Measurements from ENCODE around the gene POC1B.
A peak's percentile ranks its signal among the peaks of the same experiment; 100 is the strongest.

POC1B gene

GRCh38 chr12:89538897-89539296, 13.1 kb upstream of the POC1B start:
- DNase-seq: no peak

DNA sequence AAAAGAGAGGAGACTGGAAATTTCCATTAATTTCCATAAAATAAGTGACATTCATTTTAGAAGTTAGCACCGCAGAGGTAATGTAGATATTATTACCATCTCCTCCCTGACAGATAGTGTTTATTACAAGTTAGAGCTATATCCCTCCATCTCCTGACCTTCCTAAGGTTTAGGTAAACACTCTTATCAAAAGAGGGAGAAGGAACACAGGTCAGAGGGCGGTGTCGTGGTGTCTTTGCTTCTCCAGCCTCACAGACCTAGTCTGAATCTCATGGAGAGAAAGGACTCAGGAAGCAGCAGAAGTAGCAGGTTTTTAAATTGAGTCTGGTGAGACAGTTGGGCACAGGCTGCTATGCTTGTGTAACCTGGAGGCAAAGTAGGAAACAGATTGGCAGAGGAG, 11.5 kb upstream of the POC1B start:
- no peak for DNase-seq

DNA sequence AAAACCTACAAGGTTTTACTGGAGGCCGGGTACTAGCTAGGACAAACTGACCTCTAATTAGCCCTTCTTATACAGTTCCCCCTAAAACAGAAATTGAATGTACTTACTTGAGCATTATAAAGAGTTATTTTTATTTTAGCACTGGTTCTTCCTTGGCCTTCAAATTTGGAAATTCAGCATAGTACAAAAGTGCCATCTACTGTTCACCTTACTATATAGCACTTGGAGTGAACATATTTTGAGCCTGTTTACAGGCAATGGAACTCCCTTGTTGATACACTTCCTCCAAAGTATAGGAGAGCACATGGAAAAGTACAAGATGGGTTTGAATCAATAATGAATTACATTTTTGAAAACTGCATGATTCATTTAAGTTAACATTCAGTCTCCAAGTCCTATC, 3.9 kb upstream of the POC1B start:
- peak; percentile 18 for DNase-seq

- DNase-seq: no peak
Measured at GRCh38 chr12:89528434-89528833, 2.6 kb upstream of the POC1B start.

GRCh38 chr12:89525305-89525823, 483 bp downstream of the POC1B start:
- DNase-seq: no peak

DNA sequence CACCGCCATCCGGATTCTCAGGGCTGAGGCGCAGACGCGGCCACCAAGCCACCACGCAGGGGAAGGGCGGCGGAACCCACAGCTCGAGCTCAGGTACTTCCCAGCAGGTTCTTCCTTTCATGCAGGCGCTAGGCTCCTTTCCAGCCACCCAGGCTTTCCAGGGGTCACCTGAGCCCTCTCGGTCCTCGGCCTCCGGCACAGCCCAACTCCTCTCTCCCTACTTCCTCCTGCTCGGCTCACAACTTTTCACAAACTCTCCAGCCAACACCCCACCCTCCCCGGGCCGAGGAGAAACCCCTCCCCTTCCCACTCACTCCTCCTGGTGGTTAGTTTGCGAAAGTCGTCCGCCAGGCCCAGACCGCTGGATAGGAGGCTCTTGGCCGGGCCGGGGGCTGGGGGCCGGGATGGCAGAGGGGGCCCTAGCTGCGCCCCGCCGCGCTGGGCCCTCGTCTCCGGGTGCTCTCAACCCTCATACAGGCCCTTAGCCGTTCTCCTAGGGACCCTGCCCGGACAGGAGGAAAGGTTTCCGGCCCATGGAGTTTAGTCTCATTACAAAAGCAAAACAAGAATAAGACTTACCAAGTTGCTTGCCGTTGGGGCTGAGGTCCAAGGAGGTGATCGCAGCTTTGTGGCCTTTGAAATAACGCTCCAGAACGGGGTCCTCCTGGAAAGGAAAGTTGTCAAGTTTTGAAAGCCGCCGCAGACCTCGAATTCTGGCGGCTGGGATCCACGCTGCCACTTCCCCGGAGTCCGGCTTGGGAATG, 1.1 kb downstream of the POC1B start, which contains the start of gene GALNT4:
Gene GALNT4, minus strand, starts transcription at position 256 of the 764 bp plus-strand sequence. Its CDS starts 247 bp downstream, at position 9.
- DNase-seq: no peak

DNA sequence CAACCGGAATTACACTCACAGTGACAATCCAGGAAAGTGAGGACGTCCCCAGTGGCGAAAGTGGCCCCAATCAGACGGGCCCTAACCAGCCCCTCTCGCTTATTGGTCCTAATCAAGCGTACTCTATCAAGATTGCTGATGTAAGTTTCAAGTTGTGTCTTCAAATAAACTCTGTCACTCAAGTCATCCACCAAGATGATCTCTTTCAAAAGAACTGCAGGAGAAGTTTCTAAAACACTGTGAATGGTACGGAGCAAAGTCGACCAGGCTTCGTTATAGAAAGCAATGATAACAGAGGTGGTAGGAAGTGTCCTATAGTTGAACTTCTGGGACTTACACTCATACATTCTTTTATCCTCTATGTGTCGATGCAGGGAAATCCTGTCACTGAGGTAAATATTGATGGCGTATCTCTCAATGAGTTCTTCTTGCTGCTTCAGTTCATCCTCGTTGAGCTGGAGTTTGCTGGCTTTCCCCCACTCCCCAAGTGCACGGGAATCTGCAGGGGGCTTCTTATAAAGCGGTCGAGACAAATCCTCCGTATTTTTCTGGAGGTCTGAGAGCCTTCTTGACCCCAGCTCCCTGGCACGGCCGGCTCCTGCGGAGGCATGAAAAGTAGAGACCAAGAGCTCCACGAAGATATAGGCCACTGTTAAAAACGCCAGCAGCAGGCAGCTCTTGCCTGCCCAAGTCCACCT, 1.9 kb downstream of the POC1B start:
- DNase-seq: no peak

- DNase-seq: no peak
Measured at GRCh38 chr12:89523393-89523792, 2.5 kb downstream of the POC1B start.

- no peak for DNase-seq
Measured at GRCh38 chr12:89521364-89522223, 4.3 kb downstream of the POC1B start.

GRCh38 chr12:89517720-89518119, 8.1 kb downstream of the POC1B start:
- DNase-seq: no peak

- no peak for DNase-seq
Measured at GRCh38 chr12:89516633-89517032, 9.2 kb downstream of the POC1B start.

DNA sequence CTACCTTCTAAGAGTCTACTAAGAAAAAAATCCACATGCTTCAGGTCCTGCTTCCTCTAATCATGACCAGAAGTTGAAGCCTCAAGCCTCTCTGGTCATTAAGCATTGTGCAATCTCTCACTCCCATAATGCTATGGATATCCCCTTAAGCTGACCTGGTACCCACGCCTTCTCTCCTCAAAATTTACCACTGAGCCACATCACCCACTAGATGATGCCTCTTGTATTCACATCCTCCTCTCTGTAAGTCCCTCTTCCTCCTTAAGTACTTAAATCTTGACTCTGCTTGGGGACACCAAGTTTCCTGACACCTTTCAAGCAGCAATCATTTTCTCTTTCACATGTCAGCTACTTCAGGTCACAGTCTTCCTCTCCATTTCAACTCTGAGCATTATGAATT, 11.1 kb downstream of the POC1B start:
- no peak for DNase-seq

GRCh38 chr12:89513544-89513943, 12.3 kb downstream of the POC1B start:
- no peak for DNase-seq

- DNase-seq: no peak
Measured at GRCh38 chr12:89507015-89507824, 18.6 kb downstream of the POC1B start.

GRCh38 chr12:89506050-89506449, 19.8 kb downstream of the POC1B start:
- DNase-seq: no peak

- DNase-seq: no peak
Measured at GRCh38 chr12:89504560-89505346, 21.1 kb downstream of the POC1B start.

DNA sequence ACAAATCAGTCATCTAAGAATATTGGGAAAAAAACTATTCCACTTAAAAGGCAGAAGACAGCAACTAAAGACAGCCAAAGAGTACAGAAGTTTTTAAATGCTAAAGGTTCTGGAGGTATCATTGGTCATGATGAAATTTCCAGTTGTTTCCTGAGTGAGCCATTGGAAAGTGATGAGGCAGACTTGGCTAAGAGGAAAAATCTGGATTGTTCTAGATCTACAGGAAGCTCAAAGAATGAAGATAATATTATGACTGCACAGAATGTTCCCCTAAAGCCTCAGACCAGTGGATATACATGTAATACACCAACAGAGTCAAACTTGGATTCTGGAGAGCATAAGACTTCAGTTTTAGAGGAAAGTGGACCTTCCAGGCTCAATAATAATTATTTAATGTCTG, 24.1 kb downstream of the POC1B start:
- DNase-seq: no peak

DNA sequence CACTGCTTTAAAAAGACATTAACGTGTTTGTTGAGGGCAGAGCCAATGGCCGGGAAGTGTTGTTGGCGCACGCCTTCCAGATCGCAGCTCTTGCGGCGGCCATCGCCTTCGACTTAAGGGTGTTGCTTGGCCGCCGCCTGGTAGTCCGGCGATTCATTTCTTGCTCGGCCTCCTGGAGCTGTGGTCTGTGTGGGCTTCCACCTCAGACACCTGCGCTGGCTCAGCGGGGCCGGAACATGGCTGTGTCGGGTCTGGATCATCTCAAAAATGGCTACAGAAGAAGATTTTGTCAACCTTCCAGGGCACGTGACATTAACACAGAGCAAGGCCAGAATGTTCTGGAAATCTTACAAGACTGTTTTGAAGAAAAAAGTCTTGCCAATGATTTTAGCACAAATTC, 26.0 kb downstream of the POC1B start:
- no peak for DNase-seq

- DNase-seq: no peak
Measured at GRCh38 chr12:89497467-89497866, 28.4 kb downstream of the POC1B start.

GRCh38 chr12:89497005-89497404, 28.8 kb downstream of the POC1B start:
- DNase-seq: no peak

DNA sequence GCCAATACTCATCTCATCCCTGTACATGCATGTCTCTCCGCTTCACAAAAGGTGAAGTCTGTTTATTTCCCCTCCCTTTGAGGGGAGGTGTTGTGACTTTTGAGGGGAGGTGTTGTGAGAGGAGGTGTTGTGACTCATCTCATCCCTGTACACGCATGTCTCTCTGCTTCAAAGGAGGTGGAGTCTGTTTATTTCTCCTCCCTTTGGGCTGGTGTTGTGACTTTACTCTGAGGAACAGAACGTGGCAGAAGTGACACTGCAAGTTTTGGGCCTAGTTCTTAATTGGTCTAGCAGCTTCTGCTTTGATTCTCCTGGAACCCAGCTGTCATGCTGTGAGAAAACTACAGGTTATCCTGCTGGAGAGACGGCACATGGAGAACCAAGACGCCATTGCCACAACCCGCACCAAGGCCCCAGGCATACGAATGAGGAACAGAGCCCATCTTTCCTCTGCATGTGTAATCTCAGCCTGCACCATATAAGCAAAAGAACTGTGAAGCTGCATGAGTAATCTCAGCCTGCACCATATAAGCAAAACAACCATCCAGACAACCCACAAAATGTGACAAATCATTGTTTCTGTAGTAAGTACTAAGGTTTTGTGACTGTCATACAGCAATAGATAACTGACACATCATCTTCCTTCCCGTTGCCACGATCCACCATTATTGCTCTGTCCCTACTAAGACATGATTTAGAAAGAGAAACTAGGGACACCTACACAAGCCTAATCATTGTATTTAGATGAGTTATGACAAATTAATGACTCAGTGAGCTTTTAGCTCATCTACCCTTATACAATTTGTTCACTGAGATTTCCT, 31.2 kb downstream of the POC1B start:
- DNase-seq: no peak

All from NCI-H187 treated with DMSO at 0.1 percent for 48 hours (cell line).